ENCODE data around the gene GPR157.

GPR157 gene

GRCh38 chr1:9062021-9062471 lies 66.9 kb downstream of the GPR157 start:
- no peak for DNase-seq (ENCODE audit: low spot score)

GRCh38 chr1:9061252-9061960 lies 67.5 kb downstream of the GPR157 start:
- no peak for DNase-seq (ENCODE audit: low spot score)

- DNase-seq (ENCODE audit: low spot score): no peak
Measured at GRCh38 chr1:9059891-9060744, 68.8 kb downstream of the GPR157 start.

DNA sequence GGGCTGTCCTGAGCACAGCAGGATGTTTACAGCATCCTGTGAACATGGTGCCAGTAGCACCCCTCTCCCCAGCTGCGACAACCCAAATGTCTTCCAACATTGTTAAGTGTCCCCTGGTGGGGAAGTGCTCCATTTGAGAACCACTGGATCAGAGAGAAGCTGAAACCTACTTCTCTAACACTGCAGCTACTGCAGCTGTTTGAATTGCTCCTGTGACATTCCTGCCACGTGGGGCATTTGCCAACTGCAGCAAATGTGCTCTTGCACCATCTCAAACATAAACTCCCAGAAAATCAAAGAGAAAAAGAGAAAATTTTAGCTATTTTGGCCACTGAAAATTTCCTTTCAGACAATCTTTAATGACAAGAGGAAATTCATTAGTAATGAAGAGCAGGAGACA lies 70.4 kb downstream of the GPR157 start:
- DNase-seq (ENCODE audit: low spot score): no peak

- DNase-seq (ENCODE audit: low spot score): no peak
Measured at GRCh38 chr1:9057851-9058250, 71.1 kb downstream of the GPR157 start.

GRCh38 chr1:9052272-9053049 lies 76.4 kb downstream of the GPR157 start:
- DNase-seq (ENCODE audit: low spot score): no peak

DNA sequence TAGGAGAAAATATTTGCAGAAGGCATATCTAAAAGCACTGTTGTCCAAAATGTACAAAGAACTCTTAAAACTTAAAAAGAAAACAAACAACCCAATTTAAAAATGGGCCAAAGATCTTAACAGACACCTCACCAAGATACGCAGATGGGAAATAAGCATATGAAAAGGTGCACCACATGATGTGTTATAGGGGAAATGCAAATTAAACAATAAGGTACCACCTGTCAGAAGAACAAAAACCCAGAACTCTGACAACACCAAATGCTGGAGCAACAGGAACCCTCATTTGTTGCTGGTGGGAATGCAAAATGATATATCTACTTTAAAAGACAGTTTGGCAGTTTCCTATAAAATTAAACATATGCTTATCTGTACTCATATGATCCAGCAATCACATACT lies 77.5 kb downstream of the GPR157 start:
- DNase-seq (ENCODE audit: low spot score): no peak

GRCh38 chr1:9050803-9051202 lies 78.1 kb downstream of the GPR157 start:
- DNase-seq (ENCODE audit: low spot score): no peak
